Fibroblast of skin of scalp (primary cell): ENCODE results near the gene FOLR3.
"Not testable (repeated sequence)": the region's sequence is repeated elsewhere in the genome, so short reads cannot be mapped to it uniquely, and the experiment has no call there.

Source experiments
- DNase-seq: peaks from one replicate; pipeline ENCODE4 v3.0.0-alpha.2; 2013

Gene FOLR3

DNA sequence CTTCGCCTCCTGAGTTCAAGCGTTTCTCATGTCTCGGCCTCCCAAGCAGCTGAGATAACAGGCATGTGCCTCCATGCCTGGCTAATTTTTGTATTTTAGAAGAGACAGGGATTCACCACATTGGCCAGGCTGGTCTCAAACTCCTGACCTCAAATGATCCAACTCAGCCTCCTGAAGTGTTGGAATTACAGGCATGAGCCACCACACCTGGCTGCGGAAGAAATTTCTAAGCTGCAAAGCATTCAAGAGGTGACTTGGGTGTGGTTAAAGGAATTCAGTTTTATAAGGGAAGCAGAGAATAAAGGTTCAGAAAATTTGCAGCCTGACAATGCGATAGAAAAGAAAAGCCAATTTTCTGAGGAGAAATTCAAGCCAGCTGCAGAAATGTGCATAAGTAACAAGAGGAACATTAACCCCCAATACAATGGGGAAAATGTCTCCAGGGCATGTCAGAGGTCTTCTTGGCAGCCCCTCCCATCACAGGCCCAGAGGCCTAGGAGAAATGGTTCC is 33.6 kb downstream of the FOLR3 start:
- DNase-seq, result not testable (repeated sequence)

DNA sequence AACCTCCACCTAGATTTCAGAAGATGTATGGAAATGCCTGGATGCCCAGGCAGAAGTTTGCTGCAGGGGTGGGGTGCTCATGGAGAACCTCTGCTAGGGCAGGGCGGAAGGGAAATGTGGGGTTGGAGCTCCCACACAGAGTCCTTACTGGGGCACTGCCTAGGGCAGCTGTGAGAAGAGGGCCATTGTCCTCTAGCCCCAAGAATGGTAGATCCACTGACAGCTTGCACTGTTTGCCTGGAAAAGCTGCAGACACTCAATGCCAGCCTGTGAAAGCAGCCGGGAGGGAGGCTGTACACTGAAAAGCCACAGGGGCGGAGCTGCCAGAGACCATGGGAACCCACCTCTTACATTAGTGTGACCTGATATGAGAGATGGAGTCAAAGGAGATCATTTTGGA is 34.2 kb downstream of the FOLR3 start:
- DNase-seq, result not testable (repeated sequence)

DNA sequence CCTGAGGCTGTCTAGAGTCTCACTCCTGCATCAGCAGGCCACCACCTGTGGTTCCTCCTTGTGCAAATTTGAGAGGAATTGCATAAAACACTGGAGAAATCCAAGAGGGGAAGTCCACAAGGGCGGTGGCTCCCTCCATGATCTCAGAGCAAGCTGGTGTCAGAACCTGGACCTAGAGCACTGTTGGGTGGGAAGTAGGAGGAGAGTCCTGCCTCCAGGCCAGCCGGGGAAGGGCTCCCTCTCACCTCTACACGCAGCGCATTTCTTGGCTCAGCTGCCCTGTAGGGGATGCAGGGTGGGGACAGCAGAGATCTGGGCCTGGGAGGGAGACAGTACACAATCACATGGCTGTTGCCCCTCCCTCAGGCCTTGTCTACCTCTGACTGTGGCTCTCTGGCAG is 36.5 kb downstream of the FOLR3 start:
- not testable (repeated sequence) for DNase-seq

DNA sequence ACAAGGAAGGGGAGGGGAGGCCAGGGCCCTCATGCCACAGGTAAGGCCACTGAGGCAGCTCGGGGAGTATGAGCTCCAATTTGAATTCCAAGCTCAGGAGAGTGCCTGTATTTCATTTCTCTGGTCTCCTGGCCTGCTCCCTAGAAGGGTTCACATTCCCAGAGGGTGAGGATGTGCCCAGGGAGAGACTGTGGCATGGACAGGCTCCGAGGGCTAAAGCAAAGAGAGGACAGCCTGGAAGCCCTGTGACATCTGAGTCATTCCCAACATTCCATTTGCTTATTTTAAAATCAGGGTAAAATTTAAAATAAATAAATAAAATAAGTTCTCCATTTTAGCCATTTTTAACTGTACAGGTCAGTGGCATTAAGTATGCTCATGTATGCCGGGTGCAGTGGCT is 37.8 kb downstream of the FOLR3 start:
- DNase-seq, result no peak

DNA sequence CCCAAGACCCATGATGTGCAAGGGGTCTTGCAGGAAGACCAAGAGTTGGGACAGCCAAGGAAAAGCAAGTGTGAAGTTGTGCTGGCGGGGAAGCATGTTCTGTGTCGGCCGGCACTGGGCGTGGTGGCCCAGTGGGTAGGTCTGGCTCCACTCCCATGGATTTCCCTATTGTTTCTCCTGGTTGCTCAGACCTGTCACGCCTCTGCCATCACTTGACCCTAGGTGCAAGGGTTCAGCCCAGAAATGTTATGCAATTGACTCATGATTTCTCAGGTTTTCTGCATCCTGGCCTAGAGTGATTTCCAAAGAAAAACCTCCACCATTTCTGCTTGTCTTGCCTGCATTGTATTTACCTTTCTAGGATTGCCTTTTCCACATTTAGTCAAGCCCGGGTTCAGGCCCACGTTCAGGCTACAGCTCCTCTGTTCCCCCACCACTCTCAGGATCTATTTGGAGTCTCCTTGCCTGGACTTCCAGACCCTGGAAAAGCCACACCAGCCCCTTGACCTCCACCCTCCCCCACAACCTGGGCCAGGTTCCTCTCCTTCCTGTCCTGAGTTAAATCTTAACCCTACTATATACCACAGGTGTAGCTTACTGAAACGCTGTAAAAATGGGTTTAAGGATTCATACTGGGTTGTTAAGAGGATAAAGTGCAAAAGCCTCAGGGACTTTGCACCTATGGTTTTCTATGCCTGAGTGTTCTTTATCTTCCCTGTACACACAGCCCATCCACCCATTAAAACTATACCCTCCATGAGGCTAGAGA is 39.0 kb downstream of the FOLR3 start:
- DNase-seq, result no peak

DNA sequence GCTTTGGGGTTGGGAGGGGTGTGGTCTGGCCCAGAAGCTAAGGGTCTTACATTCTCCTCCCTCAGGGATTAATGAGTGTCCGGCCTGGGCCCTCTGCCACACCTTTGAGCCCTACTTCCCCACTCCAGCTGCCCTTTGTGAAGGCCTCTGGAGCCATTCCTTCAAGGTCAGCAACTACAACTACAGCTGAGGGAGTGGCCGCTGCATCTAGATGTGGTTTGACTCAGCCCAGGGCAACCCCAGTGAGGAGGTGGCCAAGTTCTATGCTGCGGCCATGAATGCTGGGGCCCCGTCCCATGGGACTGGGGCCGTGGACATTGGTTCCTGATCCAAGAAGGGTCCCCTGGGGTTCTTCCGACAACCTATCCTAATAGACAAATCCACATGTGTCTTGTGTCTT is 42.1 kb downstream of the FOLR3 start:
- DNase-seq, result no peak

DNA sequence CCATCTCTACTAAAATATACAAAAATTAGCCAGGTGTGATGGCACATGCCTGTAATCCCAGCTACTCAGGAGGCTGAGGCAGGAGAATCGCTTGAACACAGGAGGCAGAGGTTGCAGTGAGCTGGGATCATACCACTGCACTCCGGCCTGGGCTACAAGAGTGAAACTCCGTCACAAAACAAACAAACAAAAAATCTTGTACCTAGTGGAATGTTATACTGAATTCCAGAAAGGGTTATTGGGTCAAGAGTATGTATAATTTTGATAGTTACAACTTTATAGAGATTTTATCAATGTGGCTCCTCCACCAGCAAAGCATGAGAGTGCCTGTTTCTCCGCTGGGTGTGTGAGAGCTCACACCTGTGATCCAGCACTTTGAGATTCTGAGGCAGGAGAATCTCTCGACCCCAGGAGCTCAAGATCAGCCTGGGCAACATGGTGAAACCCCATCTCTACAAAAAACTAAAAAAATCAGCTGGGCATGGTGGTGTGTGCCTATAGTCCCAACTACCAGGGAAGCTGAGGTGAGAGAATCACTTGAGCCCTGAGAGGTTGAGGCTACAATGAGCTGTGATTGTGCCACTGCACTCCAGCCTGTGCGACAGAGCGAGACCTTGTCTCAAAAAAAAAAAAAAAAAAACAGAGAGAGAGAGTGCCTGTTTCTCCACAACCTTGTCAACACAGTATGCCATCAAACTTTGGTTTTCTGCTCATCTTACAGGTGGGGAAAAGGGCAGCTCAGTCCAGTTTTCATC is 43.7 kb downstream of the FOLR3 start:
- DNase-seq, result no peak

DNA sequence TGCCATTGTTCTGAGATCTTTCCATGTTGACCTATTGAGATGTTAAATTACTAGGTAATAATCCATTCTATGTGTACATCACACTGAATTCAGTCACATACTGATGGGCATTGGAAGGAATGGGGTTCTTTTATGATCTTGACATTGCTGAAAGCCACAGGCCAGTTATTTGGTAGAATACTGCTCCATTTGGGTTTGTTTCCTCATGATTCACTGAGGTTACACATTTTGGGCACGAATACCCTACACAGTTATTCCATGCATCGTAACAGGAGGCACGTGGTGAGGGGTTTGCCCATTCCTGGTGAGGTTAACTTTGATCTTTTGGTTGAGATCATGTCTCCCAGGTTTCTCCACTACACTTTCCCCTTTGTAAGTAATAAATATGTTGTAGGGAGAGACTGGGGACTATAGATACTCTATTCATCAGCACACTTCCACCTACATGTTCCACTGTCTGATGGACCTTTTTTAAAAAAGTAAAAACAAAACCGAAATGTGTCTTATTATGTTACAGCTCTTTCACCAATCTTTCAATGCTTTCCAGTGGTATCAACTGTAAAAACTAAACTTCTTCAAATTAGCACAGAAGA is 44.4 kb downstream of the FOLR3 start:
- DNase-seq, result no peak

DNA sequence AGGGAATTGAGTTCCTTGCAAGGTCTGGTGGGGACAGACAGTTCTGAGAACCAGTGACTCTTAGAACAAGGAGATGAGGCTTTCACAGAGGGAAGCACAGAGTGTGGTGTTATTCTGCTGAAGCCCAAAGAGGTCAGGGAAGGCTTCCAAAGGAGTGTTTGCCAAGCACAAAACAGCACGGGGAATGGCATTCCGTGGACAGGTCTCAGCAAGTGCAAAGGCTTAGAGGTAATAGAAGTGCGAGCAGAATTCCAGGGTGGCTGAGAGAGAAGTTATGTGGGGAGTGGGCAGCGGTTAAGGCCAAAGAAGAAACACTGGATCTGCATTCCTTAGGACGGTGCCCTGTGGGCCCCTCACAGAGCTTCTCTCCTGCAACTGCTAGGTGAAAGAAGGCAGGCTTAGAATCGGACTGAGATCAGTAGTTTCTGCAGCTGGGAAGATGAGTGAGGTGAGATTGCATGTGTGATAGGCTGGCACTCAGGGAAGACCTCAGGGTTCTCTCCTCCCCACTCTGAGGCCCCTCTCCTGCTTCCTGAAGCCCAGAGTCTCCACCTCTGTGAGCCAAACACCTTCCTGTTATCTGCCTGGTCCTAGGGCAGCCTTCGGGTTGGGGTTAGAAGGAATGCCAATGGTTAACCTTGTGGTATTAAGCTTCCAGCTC is 45.5 kb downstream of the FOLR3 start:
- not testable (repeated sequence) for DNase-seq

DNA sequence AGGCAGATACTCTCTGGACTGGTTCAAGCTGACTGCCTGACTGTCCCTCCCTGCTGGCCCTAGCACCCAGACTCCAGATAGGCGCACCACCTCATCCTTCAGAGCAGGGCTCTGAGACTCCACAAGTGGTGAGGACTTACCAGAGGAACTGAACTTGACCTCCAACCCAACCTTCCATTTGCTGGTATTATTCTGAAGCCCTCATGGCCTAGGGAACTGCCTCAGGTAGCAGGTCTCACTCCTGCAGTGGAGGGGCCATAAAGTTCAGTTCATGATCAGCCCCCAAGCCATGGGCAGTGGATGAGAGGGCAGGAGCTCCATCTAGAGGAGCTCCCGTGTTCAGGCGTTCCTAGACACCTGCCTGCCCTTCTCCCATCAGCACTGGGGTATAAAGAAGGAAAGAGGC is 46.0 kb downstream of the FOLR3 start:
- not testable (repeated sequence) for DNase-seq

DNA sequence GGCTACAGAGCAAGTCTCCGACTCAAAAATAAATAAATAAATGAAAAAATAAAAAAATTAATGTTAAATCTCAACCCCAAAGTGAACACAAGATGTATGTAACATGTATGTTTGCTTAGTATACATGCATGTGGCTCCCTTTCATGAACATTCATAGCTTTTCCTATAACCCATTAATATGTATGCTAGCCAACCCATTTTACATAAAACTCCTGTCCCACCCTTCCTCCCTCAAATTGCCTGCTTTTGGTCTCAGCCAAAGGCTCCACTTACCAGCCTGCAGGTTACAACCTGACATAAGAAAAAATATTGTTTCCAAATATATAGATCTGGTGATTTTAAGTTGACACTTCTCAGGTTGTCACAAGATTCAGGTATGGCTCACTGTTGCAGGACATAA is 52.7 kb downstream of the FOLR3 start:
- no peak for DNase-seq
